Measurements from ENCODE around the gene SIAH1.
"Not testable (repeated sequence)": the region's sequence is repeated elsewhere in the genome, so short reads cannot be mapped to it uniquely, and the experiment has no call there.

GRCh38 chr16:48354385-48354784, 30.8 kb downstream of the SIAH1 start:
- not testable (repeated sequence) for TF ChIP-seq CTCF, POLR2A, POLR2AphosphoS5 (IDR thresholded peaks at IDR 0.05)

Data from prostate gland (tissue), 2 donors.